ENCODE data around the gene PIGO.
A peak's percentile ranks its signal among the peaks of the same experiment; 100 is the strongest.

DNA sequence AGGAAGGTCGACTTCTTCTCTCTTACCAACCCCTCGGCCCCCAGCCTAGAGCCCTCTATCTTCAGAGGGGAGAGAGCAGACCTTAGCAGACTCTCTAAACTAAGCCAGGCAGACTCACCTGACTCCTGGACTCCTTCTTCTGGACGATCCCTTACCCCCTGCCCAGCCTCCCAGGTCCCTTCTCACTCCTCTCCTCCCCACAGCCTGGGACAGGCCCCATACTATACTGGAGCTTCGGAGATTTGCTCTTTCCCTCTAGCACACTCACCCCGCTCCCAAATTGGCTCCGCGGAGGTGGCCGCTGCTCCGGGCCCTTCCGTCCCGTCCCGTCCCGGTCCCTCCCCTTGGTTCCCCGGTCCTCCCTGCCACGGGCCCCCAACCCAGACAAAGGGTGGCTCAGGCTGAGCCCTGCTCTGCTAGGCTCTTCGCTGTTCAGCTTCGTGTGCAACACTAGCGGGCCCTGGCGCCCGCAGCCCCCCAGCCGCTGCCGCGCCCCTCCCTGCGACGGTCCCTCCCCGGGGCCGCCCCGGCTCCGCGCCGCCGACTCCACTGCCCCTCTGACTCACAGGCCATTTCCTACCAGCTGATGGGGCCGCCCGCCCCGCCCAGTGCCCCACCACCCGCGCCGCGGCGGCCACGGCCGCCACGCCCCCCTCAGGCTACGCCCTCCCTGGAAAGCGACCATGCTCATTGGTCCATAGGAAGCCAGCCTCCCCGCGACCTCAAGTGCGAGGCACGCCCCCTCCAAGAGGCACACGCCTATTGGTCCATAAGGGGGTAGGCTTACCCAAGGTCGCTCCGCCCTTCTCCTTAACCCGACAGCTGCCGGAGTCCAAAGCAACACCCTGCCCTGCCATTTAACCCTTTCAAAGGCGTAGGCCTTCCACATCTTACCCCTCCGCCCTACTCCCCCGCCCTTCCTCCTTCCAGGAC, 14.9 kb upstream of the PIGO start:
- TF ChIP-seq, protein P1, sequence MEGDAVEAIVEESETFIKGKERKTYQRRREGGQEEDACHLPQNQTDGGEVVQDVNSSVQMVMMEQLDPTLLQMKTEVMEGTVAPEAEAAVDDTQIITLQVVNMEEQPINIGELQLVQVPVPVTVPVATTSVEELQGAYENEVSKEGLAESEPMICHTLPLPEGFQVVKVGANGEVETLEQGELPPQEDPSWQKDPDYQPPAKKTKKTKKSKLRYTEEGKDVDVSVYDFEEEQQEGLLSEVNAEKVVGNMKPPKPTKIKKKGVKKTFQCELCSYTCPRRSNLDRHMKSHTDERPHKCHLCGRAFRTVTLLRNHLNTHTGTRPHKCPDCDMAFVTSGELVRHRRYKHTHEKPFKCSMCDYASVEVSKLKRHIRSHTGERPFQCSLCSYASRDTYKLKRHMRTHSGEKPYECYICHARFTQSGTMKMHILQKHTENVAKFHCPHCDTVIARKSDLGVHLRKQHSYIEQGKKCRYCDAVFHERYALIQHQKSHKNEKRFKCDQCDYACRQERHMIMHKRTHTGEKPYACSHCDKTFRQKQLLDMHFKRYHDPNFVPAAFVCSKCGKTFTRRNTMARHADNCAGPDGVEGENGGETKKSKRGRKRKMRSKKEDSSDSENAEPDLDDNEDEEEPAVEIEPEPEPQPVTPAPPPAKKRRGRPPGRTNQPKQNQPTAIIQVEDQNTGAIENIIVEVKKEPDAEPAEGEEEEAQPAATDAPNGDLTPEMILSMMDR (IDR thresholded peaks at IDR 0.05 in 2 of 3, conservative IDR thresholded peaks at IDR 0.05 in 1 of 3; ENCODE audit: control insufficient read depth in 2 of 3, extremely low read depth in 1 of 3, insufficient read depth in 1 of 3, low read depth in 3 of 3, low read length in 3 of 3), result no peak
- TF ChIP-seq ZBTB40 (IDR thresholded peaks at IDR 0.05; ENCODE audit: borderline replicate concordance) (peak; percentile 26; the same call in 1 of the 2 replicates), POLR2AphosphoS5 (IDR thresholded peaks at IDR 0.05; ENCODE audit: low read length) (no peak), BACH1 (IDR thresholded peaks at IDR 0.05; ENCODE audit: borderline replicate concordance) (peak; percentile 30; the same call in 1 of the 2 replicates), EZH2 (IDR thresholded peaks at IDR 0.05; ENCODE audit: borderline replicate concordance, control insufficient read depth, low read depth, low read length) (no peak), REST (IDR thresholded peaks at IDR 0.05; ENCODE audit: low read depth, low read length) (no peak)
- TF ChIP-seq, protein P2, sequence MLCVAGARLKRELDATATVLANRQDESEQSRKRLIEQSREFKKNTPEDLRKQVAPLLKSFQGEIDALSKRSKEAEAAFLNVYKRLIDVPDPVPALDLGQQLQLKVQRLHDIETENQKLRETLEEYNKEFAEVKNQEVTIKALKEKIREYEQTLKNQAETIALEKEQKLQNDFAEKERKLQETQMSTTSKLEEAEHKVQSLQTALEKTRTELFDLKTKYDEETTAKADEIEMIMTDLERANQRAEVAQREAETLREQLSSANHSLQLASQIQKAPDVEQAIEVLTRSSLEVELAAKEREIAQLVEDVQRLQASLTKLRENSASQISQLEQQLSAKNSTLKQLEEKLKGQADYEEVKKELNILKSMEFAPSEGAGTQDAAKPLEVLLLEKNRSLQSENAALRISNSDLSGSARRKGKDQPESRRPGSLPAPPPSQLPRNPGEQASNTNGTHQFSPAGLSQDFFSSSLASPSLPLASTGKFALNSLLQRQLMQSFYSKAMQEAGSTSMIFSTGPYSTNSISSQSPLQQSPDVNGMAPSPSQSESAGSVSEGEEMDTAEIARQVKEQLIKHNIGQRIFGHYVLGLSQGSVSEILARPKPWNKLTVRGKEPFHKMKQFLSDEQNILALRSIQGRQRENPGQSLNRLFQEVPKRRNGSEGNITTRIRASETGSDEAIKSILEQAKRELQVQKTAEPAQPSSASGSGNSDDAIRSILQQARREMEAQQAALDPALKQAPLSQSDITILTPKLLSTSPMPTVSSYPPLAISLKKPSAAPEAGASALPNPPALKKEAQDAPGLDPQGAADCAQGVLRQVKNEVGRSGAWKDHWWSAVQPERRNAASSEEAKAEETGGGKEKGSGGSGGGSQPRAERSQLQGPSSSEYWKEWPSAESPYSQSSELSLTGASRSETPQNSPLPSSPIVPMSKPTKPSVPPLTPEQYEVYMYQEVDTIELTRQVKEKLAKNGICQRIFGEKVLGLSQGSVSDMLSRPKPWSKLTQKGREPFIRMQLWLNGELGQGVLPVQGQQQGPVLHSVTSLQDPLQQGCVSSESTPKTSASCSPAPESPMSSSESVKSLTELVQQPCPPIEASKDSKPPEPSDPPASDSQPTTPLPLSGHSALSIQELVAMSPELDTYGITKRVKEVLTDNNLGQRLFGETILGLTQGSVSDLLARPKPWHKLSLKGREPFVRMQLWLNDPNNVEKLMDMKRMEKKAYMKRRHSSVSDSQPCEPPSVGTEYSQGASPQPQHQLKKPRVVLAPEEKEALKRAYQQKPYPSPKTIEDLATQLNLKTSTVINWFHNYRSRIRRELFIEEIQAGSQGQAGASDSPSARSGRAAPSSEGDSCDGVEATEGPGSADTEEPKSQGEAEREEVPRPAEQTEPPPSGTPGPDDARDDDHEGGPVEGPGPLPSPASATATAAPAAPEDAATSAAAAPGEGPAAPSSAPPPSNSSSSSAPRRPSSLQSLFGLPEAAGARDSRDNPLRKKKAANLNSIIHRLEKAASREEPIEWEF (IDR thresholded peaks at IDR 0.05; ENCODE audit: insufficient replicate concordance, low read depth, low read length), result no peak
- TF ChIP-seq, protein P3, sequence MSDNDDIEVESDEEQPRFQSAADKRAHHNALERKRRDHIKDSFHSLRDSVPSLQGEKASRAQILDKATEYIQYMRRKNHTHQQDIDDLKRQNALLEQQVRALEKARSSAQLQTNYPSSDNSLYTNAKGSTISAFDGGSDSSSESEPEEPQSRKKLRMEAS (IDR thresholded peaks at IDR 0.05; ENCODE audit: low read depth, low read length), result 0 out of 2 replicates have a peak, but pooled peaks have one; percentile 22
